Left colon (tissue), 2 donors: ENCODE measurements around the gene ST3GAL4. TPM values are rescaled to one million over a fixed set of nuclear protein-coding genes. Genes with fewer than 3 reads are reported as not detected.

Source experiments
- ATAC-seq: fragments of 200-7000 bp; cut with Tn5 transposase; one replicate; pipeline ENCODE4 v1.9.1; 2020; ENCODE audit warnings: mild to moderate bottlenecking, moderate library complexity
- DNase-seq, 2 donors: peaks; one replicate each; pipeline ENCODE4 v3.0.0-alpha.2; 2020
- intact Hi-C, 2 donors: fragments of 100-400 bp; cut with DNase I in 1 of 2; cut with micrococcal nuclease in 1 of 2; formaldehyde crosslinking; loops; one replicate each; pipeline versions ENCODE4 v1.11.2 to v1.14.0; 2022; cut with DNase I, micrococcal nuclease
- total RNA-seq, 2 donors: library from RNA; stranded (reverse); fragmentation: NEBNext Ultra II Directional; extraction: Animal tissue kit (Norgen Biotek cat#: 25700); gene quantifications; one replicate each; pipeline ENCODE4 v1.2.1, GENCODE V29; 2021
- donor health status: DM: no; HTN: no; CAD: no.
- donor health status: DM: yes; HTN: yes; CAD: no.

Gene ST3GAL4
- total RNA-seq, 2 donors from 2014 or later = 181 to 536 TPM

GRCh38 chr11:126410649-126411048 is 55.2 kb downstream of the ST3GAL4 start:
- ATAC-seq (no peak), DNase-seq (no peak)
- intact Hi-C loops = no loop called here

GRCh38 chr11:126411971-126412381 is 56.5 kb downstream of the ST3GAL4 start:
- DNase-seq = no peak
- no peak for ATAC-seq
- intact Hi-C loops = no loop called here

GRCh38 chr11:126413426-126413825 is 57.9 kb downstream of the ST3GAL4 start:
- no peak for DNase-seq
- no peak for ATAC-seq
- intact Hi-C loops = no loop called here

- DNase-seq = no peak
- ATAC-seq = no peak
- intact Hi-C loops = no loop called here
Measured at GRCh38 chr11:126413843-126414405, 58.4 kb downstream of the ST3GAL4 start.

GRCh38 chr11:126414615-126415014 is 59.1 kb downstream of the ST3GAL4 start:
- DNase-seq (no peak), ATAC-seq (no peak)
- intact Hi-C loops = no loop called here

- intact Hi-C loops = no loop called here
- ATAC-seq = no peak
- DNase-seq = peak; percentile 68 to 76
Measured at GRCh38 chr11:126415128-126415527, 59.6 kb downstream of the ST3GAL4 start.

GRCh38 chr11:126415669-126416420 is 60.4 kb downstream of the ST3GAL4 start:
- ATAC-seq (no peak), DNase-seq (peak; percentile 56 to 66)
- intact Hi-C loops = no loop called here

GRCh38 chr11:126416542-126417090 is 61.1 kb downstream of the ST3GAL4 start:
- intact Hi-C loops = no loop called here
- ATAC-seq (peak; percentile 87), DNase-seq (peak; percentile 90 to 91)

- no peak for ATAC-seq
- intact Hi-C loops = no loop called here
- DNase-seq = no peak
Measured at GRCh38 chr11:126417091-126417862, 61.8 kb downstream of the ST3GAL4 start.

GRCh38 chr11:126418887-126419286 is 63.4 kb downstream of the ST3GAL4 start:
- DNase-seq = no peak
- intact Hi-C loops = no loop called here
- no peak for ATAC-seq

GRCh38 chr11:126419801-126420697 is 64.6 kb downstream of the ST3GAL4 start:
- DNase-seq (no peak), ATAC-seq (no peak)
- intact Hi-C loops = loop anchor here in 1 of 2 donors (10.0 kb wide), 1 partner anchor 105 kb away; no protein-coding TSS in a partner anchor

GRCh38 chr11:126420698-126421256 is 65.3 kb downstream of the ST3GAL4 start:
- peak; percentile 30 for ATAC-seq
- intact Hi-C loops = loop anchor here in 1 of 2 donors (10.0 kb wide), 1 partner anchor 106 kb away; no protein-coding TSS in a partner anchor
- DNase-seq = no peak

- intact Hi-C loops = loop anchor here in 1 of 2 donors (10.0 kb wide), 1 partner anchor 106 kb away; no protein-coding TSS in a partner anchor
- DNase-seq (no peak), ATAC-seq (no peak)
Measured at GRCh38 chr11:126421271-126421671, 65.8 kb downstream of the ST3GAL4 start.

GRCh38 chr11:126422446-126422845 is 67.0 kb downstream of the ST3GAL4 start:
- intact Hi-C loops = loop anchor here in 1 of 2 donors (10.0 kb wide), 1 partner anchor 108 kb away; no protein-coding TSS in a partner anchor
- DNase-seq (no peak), ATAC-seq (no peak)

- intact Hi-C loops = loop anchor here in 1 of 2 donors (10.0 kb wide), 1 partner anchor 108 kb away; no protein-coding TSS in a partner anchor
- DNase-seq (peak in 1 of 2 donors; percentile 72), ATAC-seq (peak; percentile 66)
Measured at GRCh38 chr11:126423154-126423553, 67.7 kb downstream of the ST3GAL4 start.

- DNase-seq = no peak
- no peak for ATAC-seq
Measured at GRCh38 chr11:126423743-126424142, 68.3 kb downstream of the ST3GAL4 start.

GRCh38 chr11:126424471-126425039 is 69.1 kb downstream of the ST3GAL4 start:
- DNase-seq (no peak), ATAC-seq (no peak)
- intact Hi-C loops = loop anchor here in 1 of 2 donors (10.0 kb wide), 1 partner anchor 110 kb away; no protein-coding TSS in a partner anchor

More at GRCh38 chr11:126423743-126424142, 68.3 kb downstream of the ST3GAL4 start:
- intact Hi-C loops = loop anchor here in 1 of 2 donors (10.0 kb wide), 1 partner anchor 109 kb away; no protein-coding TSS in a partner anchor
